Stimulated activated CD8-positive, alpha-beta memory T cell treated with anti-CD3 and anti-CD28 coated beads, Interleukin-4, amount 100 ng/mL, for 1 hour (primary cell): Measurements from ENCODE around the gene NFAT5.
A peak's percentile ranks its signal among the peaks of the same experiment; 100 is the strongest.

Experiments
- DNase-seq, 2 donors: peaks; one replicate each; pipeline ENCODE4 v3.0.0-alpha.2; 2020; ENCODE audit warnings: low read depth in 2 of 2, low spot score in 1 of 2

Gene NFAT5

DNA sequence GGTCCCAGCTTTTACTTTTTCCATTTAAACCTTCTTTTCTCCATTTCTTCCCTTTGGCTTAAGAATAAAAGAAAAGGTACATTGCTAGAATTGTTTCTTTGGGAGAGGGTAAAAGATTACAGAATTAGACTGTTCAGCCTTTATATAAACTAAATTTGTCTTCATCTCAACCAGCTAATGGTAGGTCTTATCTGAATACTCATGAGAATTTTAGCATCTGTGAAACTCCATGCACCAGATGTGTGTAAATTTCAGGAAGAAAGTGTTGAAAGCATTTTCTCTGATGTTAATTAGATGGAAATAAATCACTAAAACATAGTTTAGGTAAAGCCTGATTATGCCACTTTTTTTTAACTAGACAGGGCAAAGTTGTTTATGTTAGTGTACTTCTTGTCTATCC lies 135.7 kb downstream of the NFAT5 start:
- no peak for DNase-seq

DNA sequence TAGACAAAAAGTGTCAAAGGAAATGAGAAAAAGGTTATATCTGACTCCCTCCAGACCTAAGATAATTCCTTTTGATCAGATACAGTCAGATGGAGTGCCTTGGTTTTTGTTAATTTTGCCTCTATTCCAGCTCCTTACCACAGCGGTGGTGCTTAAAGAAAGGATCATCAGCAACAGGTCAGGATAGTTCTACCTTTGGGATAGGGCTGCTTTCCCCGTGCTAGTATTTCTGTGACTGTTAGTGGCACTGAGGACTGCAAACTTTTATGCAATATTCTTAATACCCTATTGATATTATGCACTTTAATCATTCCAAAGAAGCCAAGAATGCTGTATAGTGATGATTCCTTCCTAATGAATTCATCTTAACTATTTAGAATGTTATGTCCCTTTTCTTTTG lies 136.1 kb downstream of the NFAT5 start:
- DNase-seq, result no peak

DNA sequence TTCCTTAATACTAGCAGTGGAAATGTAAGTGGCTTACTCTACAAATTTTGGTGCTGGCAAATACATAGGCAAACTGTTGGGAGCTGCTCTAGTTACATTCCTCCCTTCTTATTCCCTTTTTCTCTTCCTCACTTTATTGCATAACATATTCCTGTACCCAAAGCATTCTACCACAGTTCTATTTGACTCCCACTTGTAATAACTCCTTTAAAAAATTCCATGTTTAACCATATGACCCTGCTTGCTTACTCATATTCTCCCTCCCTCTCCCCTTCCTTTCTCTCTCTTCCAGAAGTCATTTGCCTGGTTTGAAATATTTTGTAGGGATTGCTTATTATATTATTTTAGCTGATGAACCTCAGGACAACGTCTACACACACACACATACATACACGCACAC lies 137.9 kb downstream of the NFAT5 start:
- no peak for DNase-seq

DNA sequence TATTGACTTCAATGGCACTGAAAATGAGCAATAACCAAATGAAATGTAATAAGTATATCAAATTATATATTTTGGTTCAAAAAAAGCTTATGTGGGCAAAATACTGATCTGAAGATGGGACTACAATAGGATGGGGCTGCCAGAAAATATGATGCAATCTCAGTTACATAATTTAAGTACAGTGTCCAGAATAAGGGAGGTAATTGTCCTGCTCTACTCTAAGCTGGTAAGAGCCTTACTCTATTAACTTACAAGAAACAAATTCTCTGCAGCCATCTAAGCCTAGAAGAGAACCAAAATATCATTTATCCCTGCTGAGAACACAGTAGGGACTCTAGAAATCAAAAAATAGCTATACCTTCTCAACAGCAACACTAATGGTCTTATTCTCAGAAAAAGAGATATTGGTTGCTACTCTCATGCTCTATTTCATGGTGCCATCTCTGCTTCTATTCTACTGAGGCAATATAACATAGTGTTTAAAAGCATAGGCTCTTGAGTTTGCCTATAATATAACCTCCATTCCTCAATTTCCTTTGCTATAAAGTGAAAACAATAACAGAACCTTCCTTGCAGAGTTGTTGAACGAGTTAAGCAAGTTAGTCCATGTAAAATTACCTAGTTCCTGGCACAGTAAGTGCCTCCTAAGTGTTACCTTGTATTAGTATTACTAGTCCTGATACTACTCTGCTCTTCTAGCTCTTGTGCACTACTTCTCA lies 140.6 kb downstream of the NFAT5 start:
- DNase-seq, result no peak

DNA sequence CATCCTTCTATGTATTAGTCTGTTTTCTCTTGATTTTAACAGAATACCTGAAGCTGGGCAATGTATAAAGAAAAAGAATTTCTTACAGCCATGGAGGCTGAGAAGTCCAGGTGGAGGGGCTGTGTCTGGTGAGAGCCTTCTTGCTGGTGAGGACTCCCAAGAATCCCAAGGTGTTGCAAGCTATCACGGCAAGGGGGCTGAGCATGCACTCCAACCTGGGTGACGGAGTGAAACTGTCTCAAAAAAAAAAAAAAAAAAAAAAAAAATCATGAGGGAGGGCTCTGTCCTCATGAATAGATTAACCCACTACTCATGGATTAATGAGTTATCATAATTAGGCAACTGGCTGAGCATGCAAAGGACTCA lies 141.2 kb downstream of the NFAT5 start:
- no peak for DNase-seq

DNA sequence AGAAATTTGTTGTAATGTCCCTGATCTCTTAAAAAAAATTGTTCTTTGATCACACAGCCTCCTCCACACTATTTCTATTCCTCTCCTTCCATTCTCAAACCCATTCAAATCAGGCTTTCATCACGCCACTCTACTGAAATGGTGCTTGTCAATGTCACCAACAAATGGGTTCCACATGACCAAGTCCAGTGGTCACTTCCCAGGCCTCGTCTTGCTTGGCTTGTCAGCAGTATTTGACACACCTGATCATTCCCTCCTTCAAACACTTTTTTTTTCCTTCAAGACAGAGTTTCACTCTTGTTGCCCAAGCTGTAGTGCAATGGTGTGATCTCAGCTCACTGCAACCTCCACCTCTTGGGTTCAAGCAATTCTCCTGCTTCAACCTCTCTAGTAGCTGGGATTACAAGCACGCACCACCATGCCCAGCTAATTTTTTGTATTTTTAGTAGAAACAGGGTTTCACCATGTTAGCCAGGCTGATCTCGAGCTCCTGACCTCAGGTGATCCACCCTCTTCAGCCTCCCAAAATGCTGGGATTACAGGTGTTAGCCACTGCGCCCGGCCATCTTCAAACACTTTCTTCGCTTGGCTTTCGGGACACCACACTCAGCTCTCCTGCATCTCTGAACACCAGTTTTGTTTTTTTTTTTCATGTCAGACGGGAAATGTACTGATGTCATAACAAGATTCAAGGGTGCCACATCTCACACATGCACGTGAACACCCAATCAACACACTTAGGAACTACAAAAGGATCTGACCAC lies 142.3 kb downstream of the NFAT5 start:
- DNase-seq, result no peak

DNA sequence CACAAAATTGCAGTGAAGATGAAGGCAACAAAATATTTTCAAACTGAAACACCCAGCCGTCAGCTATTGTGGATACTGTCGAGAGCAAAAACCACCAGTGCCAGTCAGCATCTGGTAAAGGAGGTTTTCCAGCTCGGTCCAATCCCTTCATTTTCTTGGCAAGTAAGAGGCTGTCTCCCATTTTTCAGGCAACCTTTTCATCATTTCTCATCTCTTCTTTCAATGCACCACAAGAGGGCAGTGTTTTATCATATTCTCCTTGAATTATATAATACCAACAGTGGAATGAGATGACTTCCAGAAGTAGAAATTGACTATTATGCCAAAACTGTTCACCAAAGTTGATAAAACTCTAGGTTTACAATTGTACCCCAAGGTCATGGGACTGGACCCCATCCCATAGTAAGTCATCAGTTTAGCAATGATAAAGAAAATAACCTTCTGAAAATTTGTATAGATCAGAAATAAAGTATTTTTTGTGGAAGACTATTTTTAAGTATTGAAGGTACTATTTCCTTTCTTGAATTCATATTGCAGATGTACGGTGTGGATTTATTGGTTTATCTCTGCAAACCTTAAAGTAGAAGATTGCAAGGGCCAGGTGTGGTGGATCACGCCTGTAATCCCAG lies 143.8 kb downstream of the NFAT5 start:
- DNase-seq, result no peak

DNA sequence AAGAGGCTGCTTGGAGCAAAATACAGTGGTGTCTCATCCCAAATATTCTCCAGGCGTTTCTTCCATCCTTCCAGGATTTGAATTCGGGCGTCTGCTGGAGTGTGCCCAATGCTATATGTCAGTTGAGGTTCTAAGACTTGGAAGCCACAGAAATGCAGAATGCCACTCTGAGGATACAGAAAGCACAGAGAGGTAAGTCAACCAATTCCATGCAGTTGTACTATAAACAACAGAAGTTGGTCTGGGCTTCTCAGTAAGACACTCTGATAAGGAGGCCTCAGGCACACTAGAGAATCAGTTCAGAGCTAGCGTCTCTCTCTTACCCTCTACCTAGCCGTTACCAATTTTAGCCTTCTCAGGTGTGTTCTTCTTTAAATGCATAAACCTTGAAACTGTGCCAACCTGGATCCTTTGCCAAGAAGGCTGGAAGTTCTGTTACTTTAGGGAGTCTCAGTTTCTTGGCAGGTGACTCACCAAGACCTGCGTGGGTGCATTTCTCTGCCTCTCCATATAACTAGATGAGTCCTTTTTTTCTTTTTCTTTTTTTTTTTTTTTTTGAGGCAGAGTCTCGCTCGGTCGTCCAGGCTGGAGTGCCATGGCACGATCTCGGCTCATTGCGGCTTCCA lies 145.5 kb downstream of the NFAT5 start:
- DNase-seq, result no peak

DNA sequence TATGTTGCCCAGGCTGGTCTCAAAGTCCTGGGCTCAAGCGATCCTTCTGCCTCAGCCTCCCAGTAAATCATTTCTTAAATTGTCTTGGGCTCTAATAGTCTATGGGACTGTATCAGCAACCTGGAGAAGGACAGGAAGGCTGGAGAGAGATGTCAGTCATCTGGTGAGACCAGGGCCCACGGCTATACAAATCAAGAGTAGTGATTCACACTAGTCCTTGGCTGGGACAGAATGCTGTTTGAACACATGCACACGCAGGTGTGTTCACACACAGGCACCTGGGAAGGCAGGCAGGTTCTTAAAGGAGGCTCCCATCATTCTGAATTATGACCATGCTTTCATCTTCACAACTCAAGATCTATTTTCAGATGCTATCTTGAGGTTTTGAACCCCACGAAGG lies 146.5 kb downstream of the NFAT5 start:
- no peak for DNase-seq

DNA sequence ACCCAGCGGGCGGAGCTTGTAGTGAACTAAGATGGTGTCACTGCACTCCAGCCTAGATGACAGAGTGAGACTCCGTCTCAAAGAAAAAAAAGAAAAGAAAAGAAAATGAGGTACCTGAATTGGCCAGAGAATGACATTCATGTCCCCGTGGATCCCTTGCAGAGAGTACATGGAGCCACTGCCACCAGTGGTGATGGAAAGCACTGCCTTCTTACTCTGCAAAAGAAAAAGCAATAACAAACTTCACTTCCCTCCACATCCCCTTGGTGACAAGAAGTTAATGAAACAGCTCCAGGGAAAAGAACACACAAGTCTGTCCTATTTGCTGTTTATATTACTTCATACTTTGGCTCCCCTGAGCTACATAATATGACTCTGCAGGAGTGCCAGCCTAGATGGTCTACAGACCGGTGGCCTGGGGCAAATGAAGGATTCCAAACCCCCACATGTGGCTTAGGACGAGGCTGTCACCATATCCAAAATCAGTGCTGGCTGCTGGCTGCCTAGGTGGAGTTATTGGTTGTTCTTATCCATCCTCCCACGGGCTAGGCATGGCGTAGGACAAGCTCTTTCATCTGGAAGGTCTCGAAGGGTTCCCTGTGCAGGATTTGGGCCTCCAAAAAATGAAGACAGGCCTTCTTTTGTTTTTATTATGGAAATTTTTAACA lies 147.3 kb downstream of the NFAT5 start:
- DNase-seq, result no peak

DNA sequence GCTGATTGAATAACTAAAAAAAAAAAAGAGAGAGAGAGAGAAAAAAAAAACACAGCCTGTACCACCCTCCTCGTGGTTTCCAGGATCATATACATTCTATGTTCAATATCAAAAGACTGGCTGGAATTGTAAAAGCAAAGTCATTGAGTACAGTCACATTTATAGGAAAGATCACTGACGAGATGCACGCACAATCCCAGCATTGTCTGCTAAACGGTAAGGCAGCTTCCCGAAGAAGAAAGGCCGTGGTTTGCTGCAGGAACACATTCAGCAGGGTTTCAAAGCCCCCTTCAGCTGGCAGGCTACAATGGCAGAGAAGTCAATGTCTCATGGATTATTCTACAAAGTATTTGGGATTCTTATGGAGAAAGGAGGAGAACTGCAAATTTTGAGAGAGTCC lies 151.3 kb downstream of the NFAT5 start:
- DNase-seq, result no peak

DNA sequence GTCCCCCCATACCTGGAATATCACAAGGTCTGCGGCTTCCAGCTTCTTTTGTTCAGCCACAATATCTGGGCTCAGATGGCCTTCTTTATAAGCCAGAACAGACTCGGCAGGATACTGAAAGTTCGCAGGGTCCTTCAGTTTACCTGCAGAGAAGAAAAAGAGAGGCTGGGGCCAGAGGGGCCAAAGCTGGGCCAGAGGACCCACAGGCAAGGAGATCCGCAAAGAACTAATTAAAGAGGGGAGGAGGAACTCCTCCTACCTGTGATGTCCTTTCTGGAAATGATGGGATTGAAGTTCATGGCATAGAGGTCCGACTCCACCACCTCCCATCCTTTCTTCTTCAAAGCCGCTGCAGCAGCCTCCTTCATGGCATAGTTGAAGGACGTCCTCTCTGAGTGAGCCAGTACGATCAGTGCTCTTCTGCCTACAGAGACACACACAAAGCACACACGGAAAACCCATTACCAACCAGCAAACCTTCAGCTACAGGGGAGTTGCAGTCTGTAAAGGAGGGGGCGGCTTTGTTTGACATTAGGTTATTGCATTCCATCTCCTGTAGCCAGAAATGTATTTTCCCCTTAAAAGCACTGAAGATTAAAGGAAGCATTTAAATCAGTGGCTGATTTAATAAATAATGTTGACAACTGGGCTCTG lies 152.5 kb downstream of the NFAT5 start:
- DNase-seq, result no peak

DNA sequence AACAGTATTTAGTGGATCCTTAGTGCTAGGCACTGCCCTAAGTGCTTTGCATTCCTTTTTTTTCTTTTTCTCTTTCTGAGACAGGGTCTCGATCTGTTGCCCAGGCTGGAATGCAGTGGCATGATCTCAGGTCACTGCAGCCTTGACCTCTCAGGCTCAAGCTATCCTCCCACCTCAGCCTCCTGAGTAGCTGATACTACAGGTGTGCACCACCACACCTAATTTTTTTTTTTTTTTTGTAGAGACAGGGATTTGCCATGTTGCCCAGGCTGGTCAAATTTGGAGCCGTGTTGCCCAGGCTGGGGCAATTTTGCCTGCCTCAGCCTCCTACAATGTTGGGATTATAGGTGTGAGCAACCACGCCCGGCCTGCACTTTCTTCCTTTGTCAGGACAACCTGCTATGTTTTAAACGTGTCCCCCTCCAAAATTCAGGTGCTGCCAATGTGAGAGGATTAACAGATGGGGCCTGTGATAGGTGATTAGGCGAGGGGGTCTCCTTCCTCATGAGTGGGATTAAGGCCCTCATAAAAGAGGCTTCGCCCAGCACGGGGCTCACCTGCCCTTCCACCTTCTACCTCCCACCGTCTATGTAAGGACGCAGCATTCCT lies 155.2 kb downstream of the NFAT5 start:
- DNase-seq, result no peak

DNA sequence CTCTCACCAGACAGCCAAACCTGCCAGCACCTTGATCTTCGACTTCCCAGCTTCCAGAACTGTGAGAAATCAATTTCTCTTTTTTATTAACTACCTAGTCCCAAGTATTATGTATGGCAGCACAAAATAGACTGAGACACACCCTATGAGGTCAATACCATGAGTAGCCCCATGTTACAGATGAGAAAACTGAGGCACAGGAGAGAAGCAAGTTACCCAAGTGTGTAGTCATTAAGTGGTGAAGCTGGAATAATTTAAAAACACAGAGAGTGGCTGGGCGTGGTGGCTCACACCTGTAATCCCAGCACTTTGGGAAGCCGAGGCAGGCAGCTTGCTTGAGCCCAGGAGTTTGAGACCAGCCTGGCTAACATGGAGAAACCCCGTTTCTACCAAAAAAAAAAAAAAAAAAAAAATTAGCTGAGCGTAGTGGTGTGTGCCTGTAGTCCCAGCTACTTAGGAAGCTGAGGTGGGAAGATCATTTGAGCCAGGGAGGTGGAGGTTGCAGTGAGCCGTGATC lies 155.7 kb downstream of the NFAT5 start:
- DNase-seq, result no peak

DNA sequence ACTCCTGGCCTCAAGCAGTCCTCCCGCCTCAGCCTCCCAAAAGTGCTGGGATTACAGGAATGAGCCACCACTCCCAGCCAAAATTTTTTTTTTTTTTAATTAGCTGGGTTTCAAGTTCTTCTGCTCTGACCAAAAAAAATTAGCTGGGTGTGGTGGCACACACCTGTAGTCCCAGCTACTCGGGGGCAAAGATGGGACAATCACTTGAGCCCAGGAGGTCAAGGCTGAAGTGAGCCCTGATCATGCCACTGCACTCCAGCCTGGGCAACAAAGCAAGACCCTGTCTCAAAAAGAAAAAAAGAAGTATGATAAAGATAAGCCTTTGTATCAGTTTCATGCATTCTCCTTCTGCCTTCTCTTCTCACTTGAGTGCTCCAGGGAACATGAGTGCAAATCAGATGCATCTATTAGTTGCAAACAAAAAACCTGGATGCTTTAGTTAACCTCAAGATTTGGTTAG lies 158.7 kb downstream of the NFAT5 start:
- DNase-seq, result no peak

DNA sequence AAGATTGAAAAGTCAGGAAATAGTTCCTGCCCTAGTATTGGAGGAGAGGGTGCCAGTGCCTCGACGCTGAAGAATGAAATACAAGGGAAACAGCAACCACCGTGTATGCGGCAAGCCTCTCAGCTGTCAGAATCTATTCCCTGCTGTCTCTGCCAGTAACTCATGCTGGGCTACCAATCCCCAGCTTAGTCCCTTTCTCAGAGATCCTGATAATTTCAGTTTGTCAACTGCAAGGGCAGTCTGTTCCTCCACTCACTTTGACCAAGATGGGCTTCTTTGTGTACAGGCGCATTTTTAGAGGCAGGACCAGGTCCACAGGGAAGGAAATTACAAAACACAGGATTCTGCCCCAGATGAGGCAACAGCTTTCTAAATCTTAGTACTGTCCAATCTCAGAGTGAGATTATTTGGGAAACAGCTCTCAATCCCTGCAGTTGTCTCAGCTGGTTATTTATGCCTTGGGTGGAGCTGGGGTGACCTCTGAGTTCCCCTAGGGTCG lies 159.3 kb downstream of the NFAT5 start:
- no peak for DNase-seq

DNA sequence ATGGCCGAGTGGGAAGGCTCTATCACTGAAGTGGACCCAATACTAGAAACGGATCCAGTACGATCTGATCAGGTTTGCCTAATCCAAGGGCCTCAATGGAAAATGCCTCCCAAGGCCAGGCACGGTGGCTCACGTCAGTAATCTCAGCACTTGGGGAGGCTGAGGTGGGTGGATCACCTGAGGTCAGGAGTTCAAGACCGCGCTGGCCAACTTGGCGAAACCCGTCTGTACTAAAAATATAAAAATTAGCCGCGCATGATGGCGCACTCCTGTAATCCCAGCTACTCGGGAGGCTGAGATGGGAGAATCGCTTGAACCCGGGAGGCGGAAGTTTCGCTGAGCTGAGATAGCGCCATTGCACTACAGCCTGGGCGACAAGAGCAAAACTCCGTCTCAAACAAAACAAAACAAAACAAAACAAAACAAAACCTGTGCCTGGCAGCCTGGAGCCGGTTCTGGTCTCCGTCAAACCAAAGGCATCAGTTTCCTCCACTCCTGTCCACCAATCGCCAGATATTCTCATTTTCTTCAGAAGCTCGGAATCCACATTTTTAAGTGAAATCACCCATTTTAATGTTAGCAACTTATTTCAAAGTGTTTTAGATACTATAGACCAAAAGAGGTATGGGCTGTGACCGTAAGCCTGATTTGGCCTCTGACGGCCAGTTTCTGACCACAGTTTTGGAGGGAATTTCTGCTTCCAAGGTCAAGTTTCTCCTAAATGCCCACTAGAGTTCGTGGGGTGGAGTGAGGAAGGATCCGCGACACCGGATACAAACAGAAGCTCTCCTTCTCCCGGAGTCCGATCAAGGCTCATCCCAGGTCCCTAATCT lies 159.9 kb downstream of the NFAT5 start:
- no peak for DNase-seq

DNA sequence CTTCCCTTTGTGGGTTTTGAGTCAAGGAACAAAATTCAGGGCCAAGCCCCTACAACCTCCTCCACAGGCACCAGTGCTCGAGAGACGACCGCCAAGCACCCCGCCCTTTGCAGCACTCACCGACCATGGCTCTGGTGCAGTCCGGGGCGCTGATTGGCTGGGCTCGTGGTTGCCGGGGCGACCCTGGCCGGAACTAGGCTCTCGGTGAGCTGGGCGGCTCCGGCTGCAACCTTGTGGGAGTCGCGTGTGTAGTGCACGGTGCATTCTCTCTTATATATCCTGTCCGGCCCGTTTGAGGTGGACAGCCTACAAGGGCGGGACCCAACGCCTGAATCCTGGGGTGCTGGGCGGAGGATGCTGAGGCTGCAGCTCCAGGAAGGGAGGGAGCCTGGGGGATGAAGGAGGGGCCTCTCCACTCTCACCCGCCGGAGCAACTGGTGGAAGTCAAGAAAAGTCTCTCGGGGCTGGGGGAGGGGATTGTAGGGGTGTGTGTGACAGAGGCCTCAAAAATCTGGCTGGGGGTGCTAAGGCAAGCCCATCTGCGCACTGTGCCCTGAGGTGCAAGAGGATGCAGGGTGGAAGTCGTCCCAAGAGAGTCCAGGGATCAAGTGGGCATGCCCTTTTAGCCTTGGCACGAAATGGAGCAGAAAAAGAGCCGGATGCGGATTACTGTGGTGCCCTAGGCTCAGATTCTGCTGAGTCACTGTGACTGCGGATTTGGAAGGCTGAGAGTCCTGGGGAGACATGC lies 160.7 kb downstream of the NFAT5 start, which contains the start of gene NQO1:
TSS of gene NQO1 (minus strand) at position 248 of the 748 bp plus-strand sequence. CDS start at position 127, 121 bp downstream.
- DNase-seq, result peak; percentile 60 to 71
